Neural progenitor cell (in vitro differentiated cells): Measurements from ENCODE around the gene IFNLR1.

Experiments used
- CTCF ChIP-seq: fragments of 200-600 bp; sonication (generic); IDR thresholded peaks from 2 replicates; pipeline ENCODE4 v1.5.1; 2017; ENCODE audit warnings: antibody characterized with exemption, mild to moderate bottlenecking
- EZH2 ChIP-seq: fragments of 200-600 bp; sonication (generic); IDR thresholded peaks from 2 replicates; pipeline ENCODE4 v1.6.1; 2017; ENCODE audit warnings: antibody characterized with exemption, mild to moderate bottlenecking, moderate library complexity

- no peak for TF ChIP-seq CTCF
- no peak for TF ChIP-seq EZH2
Observed at GRCh38 chr1:24124980-24125379, 62.1 kb downstream of the IFNLR1 start.
